Ovary (tissue), 3 donors: ENCODE data around the gene COPZ2.

Experiments used
- CTCF ChIP-seq, 3 donors: fragments of 450-650 bp in 2 of 3; fragments of 200-600 bp in 1 of 3; IDR thresholded peaks; one replicate each; pipeline versions ENCODE4 v1.5.1 to v1.8.0; 2016 to 2022; ENCODE audit warnings: antibody characterized with exemption in 3 of 3, mild to moderate bottlenecking in 1 of 3
- POLR2A ChIP-seq: fragments of 450-650 bp; IDR thresholded peaks from one replicate; pipeline ENCODE4 v1.6.1; 2017; ENCODE audit warnings: antibody characterized with exemption, mild to moderate bottlenecking, moderate library complexity
- donor health status: DM: no; HTN: no; CAD: no.

DNA sequence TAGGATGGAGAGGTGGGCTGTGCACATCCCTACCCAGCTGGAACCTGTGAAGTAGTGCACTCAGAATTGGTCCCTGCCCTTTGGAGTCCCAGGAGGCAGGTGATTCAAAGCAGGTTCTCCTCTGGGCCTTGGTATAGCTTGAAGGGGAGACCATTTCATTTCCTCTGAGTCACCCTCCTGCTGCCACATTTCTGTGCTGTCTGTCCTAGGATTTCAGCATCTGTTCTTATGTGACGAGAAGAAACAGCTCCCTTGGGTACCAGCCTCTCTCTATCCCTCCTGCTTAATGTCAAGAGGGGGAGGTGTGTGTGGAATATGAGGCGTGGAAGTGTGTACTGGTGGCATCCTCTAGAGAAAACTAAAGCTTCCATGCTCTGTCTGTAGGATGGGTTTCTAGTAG lies 5.6 kb upstream of the COPZ2 start:
- TF ChIP-seq CTCF (IDR thresholded peaks at IDR 0.05): no peak
- no peak for TF ChIP-seq POLR2A
